Panc1 (cell line): Measurements from ENCODE around the gene CTXND1.

Experiments
- POLR2AphosphoS5 ChIP-seq: IDR thresholded peaks from 2 replicates; pipeline ENCODE4 v1.6.1; 2012; ENCODE audit warnings: mild to moderate bottlenecking, low read depth, low read length, moderate library complexity
- SIN3A ChIP-seq: IDR thresholded peaks from 2 replicates; pipeline ENCODE4 v1.6.1; 2012; ENCODE audit warnings: low read depth, mild to moderate bottlenecking, low read length, moderate library complexity, borderline replicate concordance; ENCODE audit not compliant: insufficient read depth
- TF ChIP-seq, protein P1 (sequence below): fragments of 450-650 bp; IDR thresholded peaks from 2 replicates; pipeline ENCODE4 v1.5.1; 2017; ENCODE audit warnings: mild to moderate bottlenecking

- TF ChIP-seq, protein P1, sequence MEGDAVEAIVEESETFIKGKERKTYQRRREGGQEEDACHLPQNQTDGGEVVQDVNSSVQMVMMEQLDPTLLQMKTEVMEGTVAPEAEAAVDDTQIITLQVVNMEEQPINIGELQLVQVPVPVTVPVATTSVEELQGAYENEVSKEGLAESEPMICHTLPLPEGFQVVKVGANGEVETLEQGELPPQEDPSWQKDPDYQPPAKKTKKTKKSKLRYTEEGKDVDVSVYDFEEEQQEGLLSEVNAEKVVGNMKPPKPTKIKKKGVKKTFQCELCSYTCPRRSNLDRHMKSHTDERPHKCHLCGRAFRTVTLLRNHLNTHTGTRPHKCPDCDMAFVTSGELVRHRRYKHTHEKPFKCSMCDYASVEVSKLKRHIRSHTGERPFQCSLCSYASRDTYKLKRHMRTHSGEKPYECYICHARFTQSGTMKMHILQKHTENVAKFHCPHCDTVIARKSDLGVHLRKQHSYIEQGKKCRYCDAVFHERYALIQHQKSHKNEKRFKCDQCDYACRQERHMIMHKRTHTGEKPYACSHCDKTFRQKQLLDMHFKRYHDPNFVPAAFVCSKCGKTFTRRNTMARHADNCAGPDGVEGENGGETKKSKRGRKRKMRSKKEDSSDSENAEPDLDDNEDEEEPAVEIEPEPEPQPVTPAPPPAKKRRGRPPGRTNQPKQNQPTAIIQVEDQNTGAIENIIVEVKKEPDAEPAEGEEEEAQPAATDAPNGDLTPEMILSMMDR = peak; percentile 87
- TF ChIP-seq POLR2AphosphoS5 = no peak
- no peak for TF ChIP-seq SIN3A
Measured at GRCh38 chr15:80173022-80173759, 78.8 kb downstream of the CTXND1 start.
